Renal cortex interstitium (tissue), 11 donors: Measurements from ENCODE around the gene CASP2. TPM values are rescaled to one million over a fixed set of nuclear protein-coding genes. Genes with fewer than 3 reads are reported as not detected.

ENCODE experiments used
- DNase-seq, 11 donors: peaks; one replicate each; pipeline ENCODE4 v3.0.0-alpha.2; 2013; ENCODE audit warnings: low read depth in 9 of 11, low spot score in 4 of 11; ENCODE audit errors: extremely low read depth in 1 of 11
- polyA plus RNA-seq, 3 donors: library from polyadenylated mRNA; unstranded; fragments of 120-200 nt; gene quantifications; one replicate each; pipeline ENCODE4 v1.2.1, GENCODE V29; 2013; ENCODE audit not compliant: insufficient read length in 3 of 3

CASP2 gene
- polyA plus RNA-seq, 3 donors: 47.5 to 58.4 (median 53.1) TPM

DNA sequence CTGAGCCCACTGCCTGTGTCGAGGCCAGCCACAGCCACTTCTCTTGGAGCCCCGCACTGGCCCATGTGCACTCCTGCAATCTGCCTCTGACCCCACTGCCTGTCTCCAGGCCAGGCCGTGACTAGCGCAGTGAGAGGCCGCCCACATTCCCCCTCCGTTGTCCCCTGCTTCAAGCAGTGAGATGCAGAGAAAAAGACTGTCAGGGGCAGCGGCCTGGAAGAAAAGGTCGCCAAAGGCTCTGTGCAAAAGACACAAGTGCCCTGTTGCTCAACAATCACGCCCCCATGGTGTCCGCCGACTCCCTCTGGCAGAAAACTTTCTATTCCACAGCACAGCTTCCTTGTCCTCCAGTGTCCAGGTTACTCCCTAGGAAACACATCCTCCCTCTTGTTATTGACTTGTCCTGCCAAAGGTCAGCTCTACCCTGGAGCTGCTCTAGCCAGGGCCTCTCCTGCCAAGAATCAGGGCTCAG, 64.4 kb downstream of the CASP2 start:
- DNase-seq: no peak

DNA sequence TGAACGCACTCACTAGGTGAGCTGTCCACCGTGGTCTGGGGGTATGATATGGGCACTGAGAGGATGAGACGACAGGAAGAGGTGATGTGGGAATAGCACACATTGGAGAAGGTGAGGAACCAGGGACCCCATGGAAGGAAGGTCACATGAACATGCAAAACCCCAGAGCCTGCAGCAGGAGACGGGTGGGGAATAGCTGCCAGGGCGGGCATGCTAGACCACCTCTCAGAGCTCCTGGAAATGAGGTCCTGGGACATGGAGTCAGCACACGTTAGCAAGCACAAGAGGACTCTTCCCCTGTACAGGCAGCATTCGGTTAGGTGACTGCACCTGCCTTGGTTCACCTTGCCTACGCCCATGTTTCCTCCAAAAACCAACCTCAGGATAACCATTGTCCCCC, 66.2 kb downstream of the CASP2 start:
- DNase-seq: no peak

DNA sequence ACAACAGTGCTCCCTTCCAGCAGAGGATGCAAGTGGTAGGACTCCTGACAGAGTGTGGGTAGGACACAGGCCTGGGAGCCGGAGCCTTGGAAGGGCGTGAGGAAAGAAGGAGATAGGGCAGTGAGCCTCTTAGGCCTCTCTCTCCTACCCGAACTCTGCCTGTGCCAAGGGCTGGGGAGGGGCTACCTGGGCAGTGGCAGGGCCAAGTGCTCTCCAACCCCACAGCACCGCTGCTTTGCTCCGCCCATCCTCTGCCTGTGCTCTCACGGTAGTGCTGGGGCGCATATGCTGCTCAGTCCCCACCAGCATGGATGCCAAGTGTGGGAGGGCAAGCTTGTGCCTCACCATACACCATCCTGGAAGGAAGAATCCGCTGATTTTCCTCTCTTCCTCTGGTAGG, 66.8 kb downstream of the CASP2 start:
- no peak for DNase-seq

DNA sequence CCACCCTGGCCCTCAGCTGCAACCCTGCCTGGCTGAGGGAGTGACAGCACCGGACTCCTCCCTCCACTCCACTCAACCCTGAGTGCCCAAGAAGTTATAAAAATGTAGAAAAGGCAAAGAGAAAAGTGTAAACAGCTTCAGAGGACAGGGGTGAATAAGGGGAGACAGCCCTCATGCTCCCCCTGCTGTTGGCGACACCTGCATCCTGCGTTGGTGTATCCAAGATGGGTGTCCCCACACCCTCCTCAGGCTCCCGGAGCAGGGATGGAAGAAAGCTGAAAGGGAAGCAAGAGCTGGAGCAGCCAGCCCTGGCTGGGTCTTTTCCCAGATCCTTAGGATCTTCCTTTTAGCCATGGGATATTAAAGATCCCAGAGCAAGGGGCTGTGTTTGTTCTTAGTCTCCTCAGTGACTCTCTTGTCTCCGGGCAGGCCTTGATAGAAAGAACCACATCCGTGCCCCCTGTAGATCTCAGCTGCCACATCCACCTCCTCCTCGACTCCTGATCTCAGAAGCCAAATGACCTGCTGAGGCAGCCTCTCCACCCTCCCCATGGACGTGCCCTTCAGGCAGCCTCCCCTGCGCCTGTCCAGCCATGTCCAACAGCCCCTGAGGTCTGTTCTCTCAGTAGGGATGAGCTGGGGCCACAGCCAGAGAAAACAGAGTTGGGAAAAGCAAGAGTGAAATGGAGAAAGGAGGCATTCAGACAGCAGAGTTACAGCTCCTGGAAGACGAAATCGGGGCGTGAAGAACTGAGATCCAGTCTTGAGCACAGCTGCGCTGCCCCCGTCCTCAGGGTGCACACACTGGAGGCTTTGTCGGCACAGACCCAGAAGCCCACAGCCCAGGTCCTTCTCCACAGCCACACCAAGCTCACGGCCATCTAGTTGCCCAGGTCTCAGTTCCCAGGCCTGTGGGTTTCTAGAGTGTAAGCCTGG, 67.6 kb downstream of the CASP2 start:
- no peak for DNase-seq

DNA sequence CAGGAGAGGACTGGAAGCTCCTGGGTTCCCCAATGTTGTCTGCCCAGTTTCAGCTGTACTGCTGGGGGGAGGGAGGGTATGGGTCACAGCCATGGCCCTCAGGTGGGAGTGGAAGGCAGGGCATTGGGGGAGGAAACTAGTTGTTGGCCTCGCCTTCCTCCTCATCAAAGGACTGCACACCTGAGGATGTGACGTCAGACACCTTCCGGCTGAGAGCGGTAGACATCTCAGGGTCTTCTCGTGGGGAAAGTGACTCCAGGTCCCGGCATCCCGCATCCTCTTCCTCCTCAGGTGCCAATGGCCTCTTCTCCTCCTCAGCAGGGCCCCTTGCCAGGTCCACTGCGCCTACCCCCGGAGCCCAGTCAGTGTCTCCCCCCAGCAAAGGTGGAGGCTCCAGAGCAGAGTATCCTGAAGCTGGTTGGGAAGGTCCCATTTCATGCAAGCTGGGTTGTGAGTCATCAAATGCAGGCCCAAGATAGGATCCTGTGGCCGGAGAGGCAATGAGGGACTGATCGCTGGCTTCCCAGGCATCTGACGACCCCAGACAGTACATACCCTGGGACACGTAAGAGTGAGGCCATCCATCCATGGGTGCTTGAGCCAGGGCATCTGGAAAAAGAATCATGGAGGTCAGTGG, 68.4 kb downstream of the CASP2 start:
- DNase-seq: no peak

Other genes starting within 250 kb of the CASP2 start
- gene OR6V1, start 236.0 kb upstream of the CASP2 start, polyA plus RNA-seq: not detected
- not detected for gene PIP, start 156.3 kb upstream of the CASP2 start, polyA plus RNA-seq
- gene TAS2R39, start 104.9 kb upstream of the CASP2 start, polyA plus RNA-seq: not detected
- gene TAS2R40, start 66.3 kb upstream of the CASP2 start, polyA plus RNA-seq: not detected
- 100 to 1,000 TPM; 182 to 219 (median 191) TPM for gene GSTK1, start 24.9 kb upstream of the CASP2 start, polyA plus RNA-seq
- 10 to 100 TPM; 48.7 to 58.1 (median 55.9) TPM for gene TMEM139, start 3.4 kb upstream of the CASP2 start, polyA plus RNA-seq
- under 1 TPM; 0.15 to 0.23 (median 0.20) TPM for gene CLCN1, start 27.8 kb downstream of the CASP2 start, polyA plus RNA-seq
- gene FAM131B, start 74.4 kb downstream of the CASP2 start, polyA plus RNA-seq: 1 to 10 TPM; 2.6 to 2.7 (median 2.6) TPM
- 10 to 100 TPM; 70.1 to 96.0 (median 92.8) TPM for gene ZYX, start 93.0 kb downstream of the CASP2 start, polyA plus RNA-seq
- 10 to 100 TPM; 18.3 to 19.6 (median 18.9) TPM for gene EPHA1, start 120.5 kb downstream of the CASP2 start, polyA plus RNA-seq
- gene TAS2R60, start 155.1 kb downstream of the CASP2 start, polyA plus RNA-seq: not detected
- not detected for gene TAS2R41, start 189.5 kb downstream of the CASP2 start, polyA plus RNA-seq